HG03565 (cell line): ENCODE measurements around the gene FEV.

Source experiments
- ATAC-seq: cut with Tn5 transposase; IDR thresholded peaks from one replicate; pipeline ENCODE4 v1.9.1; 2021; ENCODE audit warnings: mild to moderate bottlenecking, moderate library complexity; ENCODE audit not compliant: unreplicated experiment

The FEV gene

GRCh38 chr2:218985021-218985324 lies at the start of gene FEV:
Gene FEV (minus strand): TSS chr2:218985184. CDS start chr2:218985075, 109 bp downstream.
- no peak for ATAC-seq

DNA sequence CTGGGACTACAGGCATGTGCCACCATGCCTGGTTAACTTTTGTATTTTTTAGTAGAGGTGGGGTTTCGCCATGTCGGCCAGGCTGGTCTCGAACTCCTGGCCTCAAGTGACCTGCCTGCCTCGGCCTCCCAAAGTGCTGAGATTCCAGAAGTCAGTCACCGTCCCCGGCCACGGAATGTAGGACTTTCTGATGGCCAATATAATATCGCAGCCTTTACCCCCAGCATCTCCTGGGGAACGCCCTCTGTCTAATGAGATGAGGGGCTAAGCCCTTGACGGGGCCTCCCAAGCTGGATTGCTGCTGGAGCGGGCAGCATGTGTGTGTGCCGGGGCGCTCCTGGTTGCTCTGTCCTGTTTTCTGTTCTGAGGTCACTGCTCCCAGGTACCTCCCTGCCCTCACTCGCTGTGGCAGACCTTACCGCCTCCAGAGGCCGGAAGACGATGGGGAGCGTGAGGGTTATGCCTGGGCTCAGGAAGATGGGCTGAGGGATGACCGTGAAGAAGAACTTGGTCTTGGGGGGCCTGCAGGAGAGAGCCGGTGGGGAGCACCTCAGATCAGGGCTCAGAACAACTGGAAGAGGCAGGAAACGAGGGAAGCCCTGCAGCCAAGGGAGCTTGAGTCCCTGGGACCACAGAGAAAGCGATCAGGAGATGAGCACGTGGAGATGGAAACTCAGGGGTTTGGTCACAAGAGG lies 47.2 kb upstream of the FEV start:
- no peak for ATAC-seq

- no peak for ATAC-seq
Measured at GRCh38 chr2:219031005-219031738, 46.2 kb upstream of the FEV start.

GRCh38 chr2:219030177-219030940 lies 45.4 kb upstream of the FEV start:
- no peak for ATAC-seq

GRCh38 chr2:219029829-219030165 lies 44.8 kb upstream of the FEV start:
- no peak for ATAC-seq

DNA sequence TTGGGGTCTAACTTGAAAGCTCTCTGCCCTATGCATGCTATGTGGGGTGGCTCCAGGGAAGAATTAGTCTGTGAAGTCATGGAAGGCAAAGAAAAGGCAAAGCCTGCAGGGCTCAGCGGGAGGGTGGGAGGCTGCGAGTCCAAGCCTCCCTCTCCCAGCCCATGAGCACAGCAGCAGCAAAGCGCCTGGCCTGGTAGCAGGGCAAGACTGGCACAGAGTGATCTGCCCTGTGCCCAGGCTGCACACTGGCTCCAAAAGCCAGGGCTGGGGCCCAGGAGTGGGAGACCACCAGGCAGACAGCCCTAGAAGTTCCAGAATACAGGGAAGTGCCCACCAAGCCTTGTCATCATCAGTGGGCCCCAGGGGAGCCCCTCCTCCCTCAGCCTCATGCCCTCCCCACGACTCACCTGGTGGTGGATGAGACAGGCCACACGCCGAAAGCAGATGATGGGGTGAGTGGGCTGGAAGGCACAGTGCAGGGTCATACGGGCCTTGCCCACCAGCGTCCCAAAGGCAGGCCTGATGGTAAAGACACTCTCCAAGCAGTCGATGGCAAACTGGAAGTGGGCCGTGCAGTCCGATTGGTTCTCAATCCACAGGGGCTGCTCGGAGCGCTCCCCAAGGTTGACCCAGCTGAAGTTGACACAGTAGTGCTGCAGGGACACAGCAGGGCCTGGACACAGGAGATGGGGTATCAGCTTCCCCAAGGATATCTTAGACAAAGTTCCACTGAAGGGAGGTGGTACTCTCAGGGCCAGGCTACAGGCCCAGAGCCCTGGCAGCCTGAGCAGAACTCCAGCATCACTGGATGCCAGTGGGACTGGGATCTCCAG lies 44.2 kb upstream of the FEV start:
- no peak for ATAC-seq

- no peak for ATAC-seq
Measured at GRCh38 chr2:219028141-219028540, 43.2 kb upstream of the FEV start.

GRCh38 chr2:219027511-219028055 lies 42.6 kb upstream of the FEV start:
- ATAC-seq = no peak

DNA sequence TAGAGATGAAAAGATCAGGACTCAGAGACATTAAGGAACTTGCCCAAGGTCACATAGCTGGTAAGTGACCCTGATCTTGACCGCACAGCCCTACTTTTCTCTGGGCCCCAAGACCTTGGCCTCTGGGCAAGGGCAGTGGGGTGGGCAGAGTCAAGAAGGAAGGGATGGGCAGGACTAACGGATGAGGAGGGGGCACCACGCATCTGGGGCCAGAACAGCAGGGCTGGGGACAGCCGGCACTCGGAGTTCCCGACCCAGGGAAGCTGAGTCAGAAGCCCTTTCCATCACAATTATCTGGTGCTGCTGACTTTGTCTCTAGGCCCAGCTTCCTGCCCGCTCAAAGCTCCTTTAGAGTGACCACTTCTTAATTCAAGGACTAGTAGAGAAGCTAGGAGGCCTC lies 42.0 kb upstream of the FEV start:
- no peak for ATAC-seq

DNA sequence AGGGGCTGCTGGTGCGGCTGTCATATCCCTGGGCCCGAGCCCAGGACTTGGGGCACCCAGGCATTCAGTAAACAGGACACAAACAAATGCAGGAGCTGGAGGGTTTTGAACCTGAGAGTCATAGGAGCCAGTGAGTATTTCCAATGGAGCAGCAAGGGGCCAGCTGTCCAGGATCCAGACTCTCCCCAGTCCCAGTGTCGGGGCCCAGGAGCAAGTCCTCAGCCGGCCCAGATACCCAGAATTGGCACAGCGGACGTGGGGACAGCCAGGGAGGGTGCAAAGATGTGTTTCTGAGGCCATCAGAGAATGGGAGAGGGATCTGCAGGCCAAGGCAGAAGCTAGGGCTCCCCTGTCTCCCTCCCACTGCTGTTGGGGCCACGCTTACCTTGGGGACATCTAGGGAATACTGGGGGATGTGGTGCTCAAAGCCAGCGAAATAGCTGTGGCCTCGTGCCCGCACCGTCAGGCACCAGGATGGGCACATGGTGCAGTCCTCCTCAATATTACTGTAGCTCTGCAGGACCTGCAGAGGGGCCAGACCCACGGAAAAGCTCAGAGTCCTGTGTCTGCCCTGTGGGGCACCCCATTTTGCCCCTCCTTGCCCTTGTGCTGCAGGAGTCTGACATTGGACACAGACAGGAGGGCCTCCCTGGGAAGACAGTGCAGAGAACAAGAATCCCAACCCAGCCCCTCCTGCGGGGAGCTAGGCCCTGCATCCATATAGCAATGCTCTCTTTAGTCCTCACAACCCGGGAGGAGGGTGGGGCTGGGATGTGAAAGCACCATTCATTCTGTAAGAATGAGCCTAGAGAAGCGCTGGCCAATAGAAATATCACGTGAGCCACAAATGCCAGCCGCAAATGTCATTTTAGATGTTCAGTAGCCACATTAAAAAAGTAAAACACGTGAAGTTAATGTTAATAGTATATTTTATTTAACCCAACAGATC lies 40.9 kb upstream of the FEV start:
- ATAC-seq = no peak

- ATAC-seq = no peak
Measured at GRCh38 chr2:219024059-219024458, 39.1 kb upstream of the FEV start.

GRCh38 chr2:219023045-219023605 lies 38.1 kb upstream of the FEV start:
- no peak for ATAC-seq

DNA sequence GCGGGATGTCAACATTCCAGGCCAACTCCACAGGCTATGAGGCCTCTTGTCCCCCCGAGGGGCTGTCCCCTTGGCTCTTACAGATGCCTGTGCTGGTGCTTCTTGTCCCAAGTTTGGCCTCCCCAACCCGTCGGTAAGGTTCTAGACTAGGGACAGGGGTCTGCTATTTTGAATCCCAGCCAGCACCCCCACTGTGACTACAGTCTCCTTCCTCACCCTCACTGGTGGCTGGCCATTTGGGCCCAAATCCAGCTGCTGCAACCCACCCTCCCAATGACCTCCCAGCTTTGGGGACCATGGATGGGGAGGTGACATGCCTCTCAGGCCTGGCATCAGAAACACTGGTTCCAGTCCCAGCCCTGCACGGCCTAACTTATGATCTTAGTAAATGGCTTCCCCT lies 37.6 kb upstream of the FEV start:
- ATAC-seq = no peak

DNA sequence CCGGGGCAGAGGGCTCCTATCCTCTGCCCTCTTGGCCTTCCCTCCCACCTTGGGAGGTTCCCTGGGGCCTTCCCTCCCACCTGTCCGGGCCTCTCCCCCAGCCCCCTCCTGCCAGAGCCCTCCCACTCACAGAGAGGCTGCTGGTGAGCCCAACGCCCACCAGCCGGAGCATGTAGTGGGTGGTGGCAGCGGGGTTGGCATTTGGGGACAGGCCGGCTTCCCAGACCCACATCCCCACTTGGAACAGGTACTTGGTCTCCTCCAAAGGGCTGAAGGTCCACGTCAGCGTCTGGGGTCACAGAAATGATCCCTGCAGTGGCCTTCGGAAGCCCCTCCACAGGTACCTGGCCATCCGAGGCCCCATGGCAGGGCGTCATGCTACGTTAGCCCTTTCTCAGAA lies 37.1 kb upstream of the FEV start:
- no peak for ATAC-seq

DNA sequence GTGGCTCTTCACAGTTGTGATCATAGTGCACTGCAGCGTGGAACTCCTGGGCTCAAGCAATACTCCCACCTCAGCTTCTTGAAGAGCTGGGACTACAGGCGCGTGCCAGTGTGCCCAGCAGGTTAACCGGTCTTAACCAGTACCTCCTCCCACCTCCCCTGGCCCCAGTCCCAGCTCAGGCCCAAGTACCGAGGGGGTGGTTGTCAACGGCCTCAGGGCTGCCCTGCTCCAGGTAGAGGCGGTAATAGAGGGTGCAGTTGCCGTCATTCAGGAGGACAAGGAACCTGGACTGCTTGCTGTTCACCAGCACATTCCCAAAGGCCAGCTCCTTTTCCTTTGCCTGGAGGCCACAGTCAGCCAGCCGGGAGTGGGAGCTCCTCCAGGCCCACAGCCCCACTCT lies 36.6 kb upstream of the FEV start:
- ATAC-seq = no peak

DNA sequence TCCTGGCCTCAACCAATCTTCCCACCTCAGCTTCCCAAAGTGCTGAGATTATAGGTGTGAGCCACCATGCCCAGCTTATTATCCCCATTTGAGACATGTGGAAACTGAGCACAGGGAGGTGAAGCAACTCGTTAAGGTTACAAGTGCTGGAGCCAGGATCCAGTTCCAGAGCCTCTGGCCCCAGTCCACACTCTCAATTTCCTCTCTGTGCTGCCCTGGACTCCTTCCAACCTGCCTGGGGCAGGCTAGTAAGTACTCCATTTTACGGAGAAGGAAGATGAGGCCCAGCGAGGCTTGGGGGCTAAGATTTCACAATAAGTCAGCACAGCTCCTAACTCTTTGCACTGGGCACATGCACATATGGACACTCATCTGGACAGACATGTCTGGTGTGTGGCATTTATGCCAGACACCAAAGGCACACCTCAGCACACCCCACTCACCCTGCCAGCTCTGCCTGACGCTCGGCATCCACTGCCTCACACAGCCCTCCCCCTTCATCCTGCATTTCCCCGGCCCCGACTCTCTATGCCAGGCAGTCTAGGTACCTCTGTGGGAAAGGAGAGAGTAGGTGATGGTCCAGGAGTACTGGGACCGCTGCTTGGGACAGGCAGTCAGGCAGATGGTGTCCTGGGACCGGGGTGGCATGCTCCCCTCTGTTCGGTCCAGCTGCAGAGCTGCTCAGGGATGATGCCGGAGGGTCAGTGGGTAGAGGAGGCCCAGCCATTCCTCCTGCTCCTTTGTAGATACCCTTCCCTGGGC lies 35.8 kb upstream of the FEV start:
- no peak for ATAC-seq

- ATAC-seq = no peak
Measured at GRCh38 chr2:219019436-219019835, 34.5 kb upstream of the FEV start.

GRCh38 chr2:219018726-219019125 lies 33.7 kb upstream of the FEV start:
- ATAC-seq = no peak

DNA sequence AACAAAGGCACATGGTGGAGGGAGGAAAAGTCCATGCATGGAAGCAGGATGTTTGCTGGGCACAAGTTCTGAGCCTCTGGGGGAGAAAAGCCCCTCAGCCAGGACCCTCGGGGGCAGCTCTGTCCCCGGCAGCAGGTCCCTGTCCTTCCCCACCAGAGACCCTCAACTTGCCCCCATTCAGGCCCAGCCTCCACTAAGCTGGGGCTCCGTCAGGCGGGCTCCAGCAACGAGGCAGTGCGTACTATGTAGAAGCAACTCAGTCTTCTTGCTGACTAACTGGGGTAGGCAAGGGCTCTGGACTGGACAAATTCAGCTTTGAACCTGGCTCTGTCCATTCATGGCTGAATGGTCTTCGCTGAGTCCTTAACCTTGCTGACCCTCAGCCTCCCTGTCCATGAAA lies 33.3 kb upstream of the FEV start:
- no peak for ATAC-seq
